HG03159 (cell line): ENCODE measurements around the gene CLPTM1.
"Not testable (repeated sequence)": the region's sequence is repeated elsewhere in the genome, so short reads cannot be mapped to it uniquely, and the experiment has no call there.

Experiments used
- ATAC-seq: cut with Tn5 transposase; IDR thresholded peaks from one replicate; pipeline ENCODE4 v1.9.1; 2021; ENCODE audit warnings: mild to moderate bottlenecking, moderate library complexity; ENCODE audit not compliant: unreplicated experiment

Gene CLPTM1

DNA sequence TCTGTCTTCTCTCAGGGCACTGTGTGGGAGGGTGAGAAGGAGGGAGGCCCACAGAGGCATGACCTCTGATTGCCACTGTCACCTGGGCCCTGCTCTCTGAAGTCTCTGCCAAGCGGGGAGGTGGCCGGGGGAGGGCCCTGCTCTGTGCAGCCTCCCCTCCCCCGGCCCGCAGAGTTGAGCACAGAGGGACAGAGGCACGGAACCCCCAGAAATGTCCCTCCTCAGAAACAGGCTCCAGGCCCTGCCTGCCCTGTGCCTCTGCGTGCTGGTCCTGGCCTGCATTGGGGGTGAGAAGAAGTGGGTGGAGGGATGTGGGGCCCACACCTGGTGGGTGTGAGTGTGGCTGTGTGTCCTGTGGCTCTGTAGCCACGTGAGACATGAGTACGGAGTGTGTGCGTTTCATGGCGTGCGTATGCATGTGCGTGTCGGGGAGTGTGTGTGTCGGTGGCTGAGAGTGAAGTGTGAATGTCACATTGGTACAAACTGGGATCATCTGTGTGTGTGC is 13.1 kb upstream of the CLPTM1 start, which contains the start of gene APOC4:
Gene APOC4 (plus strand): TSS at position 171 of the 505 bp plus-strand sequence. CDS start 41 bp downstream, at position 212.
- ATAC-seq: no peak

- peak; percentile 58 for ATAC-seq
These were observed 11.4 kb upstream of the CLPTM1 start for GRCh38 chr19:44943801-44944249.

DNA sequence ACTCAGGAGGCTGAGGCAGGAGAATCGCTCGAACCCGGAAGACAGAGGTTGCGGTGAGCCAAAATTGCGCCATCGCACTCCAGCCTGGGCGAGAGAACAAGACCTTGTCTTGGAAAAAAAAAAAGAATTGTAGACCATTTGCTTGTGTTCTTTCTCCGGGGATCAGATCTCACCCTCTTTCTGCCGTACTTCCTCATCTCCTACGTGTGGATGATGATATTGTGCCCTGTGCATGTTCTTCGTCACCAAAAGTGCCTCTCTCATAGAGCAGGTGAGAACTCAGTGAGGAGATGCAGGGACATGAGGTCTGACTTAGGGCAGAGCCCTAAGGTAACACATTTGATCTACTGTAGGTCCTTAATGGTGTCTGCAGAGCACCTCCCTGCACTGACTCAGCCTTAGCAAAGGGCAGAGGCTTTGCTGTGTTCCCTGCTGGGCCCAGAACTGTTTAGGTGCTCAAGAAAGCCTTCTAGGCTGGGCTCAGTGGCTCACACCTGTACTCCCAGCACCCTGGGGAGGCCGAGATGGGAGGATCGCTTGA is 8.1 kb upstream of the CLPTM1 start:
- no peak for ATAC-seq

DNA sequence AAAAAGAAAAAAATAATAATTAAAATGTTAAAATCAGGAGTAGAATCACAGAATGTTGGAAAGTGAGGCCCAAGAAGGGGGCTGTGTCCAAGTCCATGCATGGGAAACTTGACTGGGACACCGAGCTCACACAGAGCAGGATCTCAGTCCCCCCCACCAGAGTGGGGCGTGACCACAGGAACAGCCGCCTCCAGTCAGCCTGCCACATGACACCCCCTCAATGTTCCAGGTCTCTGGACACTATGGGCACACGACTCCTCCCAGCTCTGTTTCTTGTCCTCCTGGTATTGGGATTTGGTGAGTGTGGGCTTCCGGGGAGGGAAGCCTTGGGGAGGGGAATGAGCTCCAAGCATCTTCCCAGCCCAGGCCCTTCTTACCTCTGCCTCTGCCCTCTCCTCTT is 6.9 kb upstream of the CLPTM1 start:
- no peak for ATAC-seq

DNA sequence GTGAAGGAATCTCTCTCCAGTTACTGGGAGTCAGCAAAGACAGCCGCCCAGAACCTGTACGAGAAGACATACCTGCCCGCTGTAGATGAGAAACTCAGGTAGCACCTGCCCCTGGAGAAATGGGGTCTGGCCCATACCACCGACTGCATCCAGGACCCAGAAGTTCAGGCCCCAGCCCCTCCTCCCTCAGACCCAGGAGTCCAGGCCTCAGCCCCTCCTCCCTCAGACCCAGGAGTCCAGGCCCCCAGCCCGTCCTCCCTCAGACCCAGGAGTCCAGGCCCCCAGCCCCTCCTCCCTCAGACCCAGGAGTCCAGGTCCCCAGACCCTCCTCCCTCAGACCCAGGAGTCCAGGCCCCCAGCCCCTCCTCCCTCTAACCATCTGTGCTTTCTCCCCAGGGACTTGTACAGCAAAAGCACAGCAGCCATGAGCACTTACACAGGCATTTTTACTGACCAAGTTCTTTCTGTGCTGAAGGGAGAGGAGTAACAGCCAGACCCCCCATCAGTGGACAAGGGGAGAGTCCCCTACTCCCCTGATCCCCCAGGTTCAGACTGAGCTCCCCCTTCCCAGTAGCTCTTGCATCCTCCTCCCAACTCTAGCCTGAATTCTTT is 6.3 kb upstream of the CLPTM1 start:
- no peak for ATAC-seq

GRCh38 chr19:44949550-44949949 is 5.6 kb upstream of the CLPTM1 start:
- no peak for ATAC-seq

DNA sequence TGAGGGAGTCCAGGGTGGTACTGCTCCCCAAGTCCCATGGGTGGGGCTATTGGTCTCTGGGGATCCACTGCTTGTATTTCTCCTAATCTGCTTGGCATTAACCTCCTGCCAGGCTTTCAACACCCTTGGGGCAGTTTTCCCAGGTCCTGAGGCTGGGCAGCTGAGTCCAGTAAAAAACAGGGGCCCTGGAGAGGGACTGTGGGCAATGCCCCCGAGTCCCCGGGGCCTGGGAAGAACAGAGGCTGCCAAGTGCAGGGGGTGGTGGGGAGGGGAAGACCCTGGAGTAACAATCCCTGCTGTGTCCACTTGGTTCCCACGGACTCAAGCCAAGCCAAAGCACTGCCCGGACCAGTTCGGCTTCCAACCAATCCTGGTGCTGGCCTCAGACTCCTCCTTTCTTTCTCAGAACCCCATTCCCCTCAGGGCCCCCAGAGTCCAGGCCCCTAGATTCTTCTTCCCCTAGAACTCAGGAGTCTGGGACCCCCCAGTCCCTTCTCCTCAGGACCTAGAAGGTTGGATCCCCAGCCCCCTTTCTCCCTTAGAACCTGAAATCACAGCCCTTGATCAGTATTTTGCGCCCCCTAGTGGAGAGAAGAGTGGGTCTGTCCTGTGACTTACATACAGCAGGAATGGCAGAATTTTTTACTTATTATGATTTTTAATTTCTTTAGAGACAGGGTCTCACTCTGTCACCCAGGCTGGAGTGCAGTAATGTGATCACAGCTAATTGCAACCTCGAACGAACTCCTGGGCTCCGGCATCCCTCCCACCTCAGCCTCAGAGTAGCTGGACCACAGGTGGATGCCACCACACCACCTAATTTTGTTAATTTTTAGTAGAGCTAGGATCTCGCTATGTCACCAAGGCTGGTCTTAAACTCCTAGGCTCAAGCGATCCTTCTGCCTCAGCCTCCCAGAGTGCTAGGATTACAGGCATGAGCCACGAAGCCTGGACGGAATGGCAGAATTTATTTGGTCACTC is 3.7 kb upstream of the CLPTM1 start:
- no peak for ATAC-seq

DNA sequence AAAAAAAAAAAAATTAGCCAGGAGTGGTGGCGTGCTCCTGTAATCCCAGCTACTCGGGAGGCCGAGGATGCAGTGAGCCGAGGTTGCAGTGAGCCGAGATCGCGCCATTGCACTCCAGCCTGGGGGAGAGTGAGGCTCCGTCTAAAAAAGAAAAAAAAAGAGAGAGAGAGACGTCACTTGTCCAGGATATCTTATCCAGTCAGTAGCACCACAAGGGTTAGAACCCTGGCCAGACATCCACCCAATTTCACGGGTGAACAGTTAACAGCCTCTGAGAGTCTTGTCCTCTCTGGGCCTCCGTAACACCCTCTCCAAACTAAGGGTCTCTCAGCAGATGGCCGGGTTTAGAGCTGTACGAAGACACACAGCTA is 917 bp upstream of the CLPTM1 start:
- no peak for ATAC-seq

DNA sequence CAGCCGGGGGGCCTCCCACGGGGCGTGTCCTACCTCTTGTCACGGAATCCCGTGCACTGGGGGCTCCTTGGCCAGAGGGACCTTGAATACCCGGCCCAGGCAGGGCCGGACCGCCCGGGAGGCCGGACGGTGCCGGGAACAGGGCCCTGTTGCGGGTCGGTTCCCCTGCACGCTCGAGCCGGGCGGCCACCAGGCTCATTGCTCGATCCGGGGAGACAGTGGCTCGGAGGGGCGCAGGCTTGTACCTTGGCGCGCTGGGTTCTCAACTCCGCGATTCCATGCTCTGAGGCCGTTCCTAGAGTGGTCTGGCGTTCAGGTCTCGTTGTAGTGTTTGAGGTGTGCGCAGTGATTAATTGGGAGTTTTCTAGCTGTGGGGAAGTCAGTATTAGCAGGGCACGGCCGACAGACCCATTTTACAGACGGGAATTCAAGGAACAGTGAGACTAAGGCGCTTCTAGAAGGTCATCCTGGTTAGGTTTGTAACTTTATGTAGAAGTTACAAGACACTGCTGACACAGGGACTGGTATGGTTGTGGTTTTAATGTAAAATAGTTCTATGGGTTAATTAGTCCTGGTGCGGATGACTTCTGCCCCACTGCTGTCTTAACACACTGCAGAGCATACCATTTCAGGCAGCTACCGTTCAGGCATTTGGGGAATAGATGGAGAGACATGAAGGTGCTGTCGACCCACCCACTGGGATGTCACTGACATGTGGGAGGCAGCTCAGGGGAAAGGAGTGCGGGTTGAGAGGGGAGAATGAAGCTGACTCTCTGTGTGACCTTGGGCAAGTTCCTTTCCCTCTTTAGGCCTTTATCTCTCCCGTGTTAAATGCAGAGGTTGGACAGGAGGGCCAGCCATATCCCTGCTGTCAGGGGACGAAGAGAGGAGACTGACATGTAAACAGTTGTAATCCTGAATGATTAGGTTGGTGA is 592 bp downstream of the CLPTM1 start:
- ATAC-seq: peak; percentile 14

DNA sequence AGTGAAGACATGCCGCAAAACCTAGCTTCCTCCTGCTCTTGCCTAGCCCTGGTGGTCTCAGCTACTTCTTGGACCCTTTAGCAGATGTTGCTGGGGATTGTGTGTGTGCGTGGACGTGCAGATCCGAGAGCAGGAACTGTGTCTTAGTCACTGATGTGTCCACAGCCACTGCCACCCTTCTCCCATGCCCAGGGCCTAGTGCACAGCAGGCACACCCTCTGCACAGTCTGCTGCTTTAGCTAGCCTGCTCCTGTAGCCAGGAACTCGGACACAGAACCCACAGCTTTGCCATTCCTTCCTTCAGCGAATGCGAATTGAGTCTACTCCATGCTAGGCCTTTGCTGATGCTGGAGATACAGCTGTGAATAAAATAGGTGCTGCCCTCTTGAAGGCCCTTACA is 2.3 kb downstream of the CLPTM1 start:
- ATAC-seq: no peak

GRCh38 chr19:44958090-44958489 is 2.9 kb downstream of the CLPTM1 start:
- ATAC-seq: no peak

- no peak for ATAC-seq
These were observed 4.5 kb downstream of the CLPTM1 start for GRCh38 chr19:44959691-44960090.

GRCh38 chr19:44960906-44961728 is 5.9 kb downstream of the CLPTM1 start:
- ATAC-seq: no peak

DNA sequence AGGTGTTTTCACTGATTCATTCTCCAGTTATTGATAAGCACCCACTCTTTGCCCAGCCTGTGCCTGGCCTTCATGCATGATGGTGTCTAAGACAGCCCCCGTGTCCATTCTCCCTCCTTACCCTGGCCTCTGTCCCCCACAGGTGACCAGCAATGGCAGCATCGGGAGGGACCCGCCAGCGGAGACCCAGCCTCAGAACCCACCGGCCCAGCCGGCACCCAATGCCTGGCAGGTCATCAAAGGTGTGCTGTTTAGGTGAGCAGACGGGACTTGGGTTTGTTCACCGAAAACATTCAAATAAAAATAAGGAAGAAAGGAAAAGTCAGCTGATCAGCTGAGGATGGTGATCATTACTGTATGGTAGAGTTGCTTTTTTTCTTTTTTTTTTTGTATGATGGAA is 6.6 kb downstream of the CLPTM1 start:
- no peak for ATAC-seq

GRCh38 chr19:44968118-44968517 is 12.9 kb downstream of the CLPTM1 start:
- ATAC-seq: no peak

- ATAC-seq: no peak
These were observed 13.5 kb downstream of the CLPTM1 start for GRCh38 chr19:44968670-44969069.

GRCh38 chr19:44969437-44969836 is 14.3 kb downstream of the CLPTM1 start:
- ATAC-seq: no peak

- not testable (repeated sequence) for ATAC-seq
These were observed 16.3 kb downstream of the CLPTM1 start for GRCh38 chr19:44971451-44971850.

- no peak for ATAC-seq
These were observed 17.6 kb downstream of the CLPTM1 start for GRCh38 chr19:44972802-44973201.
